Measurements from ENCODE around the gene NLRC3. TPM values are rescaled to one million over a fixed set of nuclear protein-coding genes. Genes with fewer than 3 reads are reported as not detected.

Gene NLRC3
- total RNA-seq, 1 donor from 2014 or later: 0.23 TPM

DNA sequence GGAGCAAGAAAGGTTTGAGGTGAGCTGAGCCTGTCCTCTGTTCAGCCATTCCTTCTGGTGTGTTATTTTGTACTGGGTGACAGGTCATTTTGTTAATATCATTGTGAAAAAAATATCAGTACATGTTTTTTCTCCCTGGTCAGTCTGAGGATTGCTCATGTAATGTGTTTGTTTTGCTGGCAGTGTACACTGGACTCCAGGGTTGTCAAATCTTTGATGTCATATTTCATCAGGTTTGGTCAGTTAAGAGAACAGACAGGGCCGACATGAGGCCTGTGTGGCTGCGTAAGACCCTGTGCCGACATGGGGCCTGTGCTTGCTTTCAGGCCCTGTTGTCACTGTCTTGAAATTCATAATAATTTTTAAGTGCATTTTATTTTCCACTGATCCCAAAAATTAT lies 53.9 kb downstream of the NLRC3 start:
- peaks cover 28% of the 10 kb centered on the region for H3K36me3 Mint-ChIP-seq (ENCODE audit: low read depth, unreplicated experiment)
- no peaks in the 10 kb centered on the region for H3K9me3 ChIP-seq (ENCODE audit: insufficient read depth, low read depth, low read length)
- TF ChIP-seq EZH2 (IDR thresholded peaks at IDR 0.05; ENCODE audit: insufficient read depth, low read length) (no peak), CTCF (IDR thresholded peaks at IDR 0.05; ENCODE audit: insufficient read depth, low read depth, low read length) (no peak)
- no peak overlapping the region for H2AFZ ChIP-seq (ENCODE audit: low read depth, low read length)
- H3K36me3 ChIP-seq (ENCODE audit: insufficient read depth, low read length): peaks cover 11% of the 10 kb centered on the region
- H3K9me3 Mint-ChIP-seq (ENCODE audit: unreplicated experiment): peaks cover 2% of the 10 kb centered on the region
- H3K27ac ChIP-seq (ENCODE audit: low read depth, low read length): no peak overlapping the region
- no peaks in the 10 kb centered on the region for H3K79me2 ChIP-seq (ENCODE audit: insufficient read depth, low read length)
- H3K4me3 ChIP-seq (ENCODE audit: insufficient read depth, low read depth, low read length): no peak overlapping the region
- H3K4me3 Mint-ChIP-seq (ENCODE audit: unreplicated experiment): no peak overlapping the region
- no peaks in the 10 kb centered on the region for H3K27me3 Mint-ChIP-seq (ENCODE audit: low read depth, unreplicated experiment)
- no peaks in the 10 kb centered on the region for H4K20me1 ChIP-seq (ENCODE audit: insufficient read depth, low read length)
- H3K9ac ChIP-seq (ENCODE audit: low read length): no peak overlapping the region
- no peak for FAIRE-seq
- no peak overlapping the region for H3K27ac Mint-ChIP-seq (ENCODE audit: unreplicated experiment)
- no peak overlapping the region for H3K4me2 ChIP-seq (ENCODE audit: low read length)
- H3K27me3 ChIP-seq (ENCODE audit: insufficient read depth, low read length): no peaks in the 10 kb centered on the region
- peaks cover 5% of the 10 kb centered on the region for H3K4me1 Mint-ChIP-seq (ENCODE audit: low read depth, unreplicated experiment)
- no peak for DNase-seq (ENCODE audit: low read depth)
- no peaks in the 10 kb centered on the region for H3K4me1 ChIP-seq (ENCODE audit: insufficient read depth, low read length)

DNA sequence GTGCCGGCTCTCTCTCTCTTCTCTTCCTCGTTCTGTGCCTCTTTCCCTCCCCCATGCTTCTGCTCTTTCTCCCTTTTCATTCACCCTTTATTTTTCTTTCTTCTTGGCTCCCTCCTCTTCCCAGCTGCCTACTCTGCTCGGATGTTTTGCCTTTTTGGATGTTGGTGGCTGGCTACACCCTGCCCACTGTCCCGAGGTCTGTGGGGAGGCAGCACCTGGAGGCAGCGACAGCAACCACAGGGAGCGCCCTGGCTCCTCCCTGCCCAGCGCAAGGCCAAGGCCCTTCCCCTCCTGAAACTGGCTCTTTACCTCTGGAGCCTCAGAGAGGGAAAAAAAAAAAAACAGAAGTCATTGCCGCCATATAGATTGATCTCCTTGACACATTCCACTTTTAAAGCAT lies 56.4 kb downstream of the NLRC3 start:
- H3K4me3 ChIP-seq (ENCODE audit: insufficient read depth, low read depth, low read length): no peak overlapping the region
- no peaks in the 10 kb centered on the region for H3K27me3 Mint-ChIP-seq (ENCODE audit: low read depth, unreplicated experiment)
- no peak overlapping the region for H3K4me2 ChIP-seq (ENCODE audit: low read length)
- peaks cover 17% of the 10 kb centered on the region for H3K36me3 ChIP-seq (ENCODE audit: insufficient read depth, low read length)
- H3K27me3 ChIP-seq (ENCODE audit: insufficient read depth, low read length): no peaks in the 10 kb centered on the region
- no peaks in the 10 kb centered on the region for H3K4me1 ChIP-seq (ENCODE audit: insufficient read depth, low read length)
- H3K4me3 Mint-ChIP-seq (ENCODE audit: unreplicated experiment): peak overlapping the region; percentile 7
- H3K27ac ChIP-seq (ENCODE audit: low read depth, low read length): no peak overlapping the region
- DNase-seq (ENCODE audit: low read depth): no peak
- H3K79me2 ChIP-seq (ENCODE audit: insufficient read depth, low read length): no peaks in the 10 kb centered on the region
- H3K27ac Mint-ChIP-seq (ENCODE audit: unreplicated experiment): peak overlapping the region; percentile 72
- FAIRE-seq: no peak
- H4K20me1 ChIP-seq (ENCODE audit: insufficient read depth, low read length): peaks cover 3% of the 10 kb centered on the region
- no peaks in the 10 kb centered on the region for H3K9me3 ChIP-seq (ENCODE audit: insufficient read depth, low read depth, low read length)
- peaks cover 5% of the 10 kb centered on the region for H3K4me1 Mint-ChIP-seq (ENCODE audit: low read depth, unreplicated experiment)
- H3K9ac ChIP-seq (ENCODE audit: low read length): no peak overlapping the region
- H2AFZ ChIP-seq (ENCODE audit: low read depth, low read length): no peak overlapping the region
- peaks cover 17% of the 10 kb centered on the region for H3K36me3 Mint-ChIP-seq (ENCODE audit: low read depth, unreplicated experiment)
- H3K9me3 Mint-ChIP-seq (ENCODE audit: unreplicated experiment): no peaks in the 10 kb centered on the region
- TF ChIP-seq CTCF (IDR thresholded peaks at IDR 0.05; ENCODE audit: insufficient read depth, low read depth, low read length): no peak
- no peak for TF ChIP-seq EZH2 (IDR thresholded peaks at IDR 0.05; ENCODE audit: insufficient read depth, low read length)

DNA sequence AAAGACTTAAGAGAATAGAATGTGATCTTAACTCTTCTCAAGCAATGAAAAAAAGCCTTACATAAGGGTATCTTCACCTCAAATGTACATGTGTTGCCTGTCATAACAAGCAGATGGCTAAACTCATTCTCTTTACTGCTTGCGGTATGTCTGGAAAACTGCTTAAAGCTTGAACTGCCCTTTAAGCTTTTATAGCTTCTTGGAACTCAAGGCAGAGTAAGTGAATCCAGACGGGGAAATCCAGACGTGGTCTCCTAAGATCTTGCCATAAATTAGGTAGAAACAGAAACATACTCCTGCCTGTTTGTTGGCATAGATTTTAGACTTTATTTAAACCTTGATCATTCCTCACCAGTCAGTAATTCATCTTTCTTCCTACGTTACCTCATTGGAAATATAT lies 56.8 kb downstream of the NLRC3 start:
- H3K9me3 Mint-ChIP-seq (ENCODE audit: unreplicated experiment): no peaks in the 10 kb centered on the region
- no peak overlapping the region for H3K27ac Mint-ChIP-seq (ENCODE audit: unreplicated experiment)
- Histone ChIP-seq H3K79me2 (ENCODE audit: insufficient read depth, low read length) (no peaks in the 10 kb centered on the region), H3K27me3 (ENCODE audit: insufficient read depth, low read length) (no peaks in the 10 kb centered on the region), H3K4me3 (ENCODE audit: insufficient read depth, low read depth, low read length) (no peak overlapping the region), H4K20me1 (ENCODE audit: insufficient read depth, low read length) (peaks cover 3% of the 10 kb centered on the region), H3K4me1 (ENCODE audit: insufficient read depth, low read length) (no peaks in the 10 kb centered on the region), H3K9me3 (ENCODE audit: insufficient read depth, low read depth, low read length) (no peaks in the 10 kb centered on the region), H3K27ac (ENCODE audit: low read depth, low read length) (no peak overlapping the region), H3K4me2 (ENCODE audit: low read length) (no peak overlapping the region), H2AFZ (ENCODE audit: low read depth, low read length) (no peak overlapping the region), H3K9ac (ENCODE audit: low read length) (no peak overlapping the region), H3K36me3 (ENCODE audit: insufficient read depth, low read length) (peaks cover 18% of the 10 kb centered on the region)
- H3K4me1 Mint-ChIP-seq (ENCODE audit: low read depth, unreplicated experiment): peaks cover 5% of the 10 kb centered on the region
- H3K27me3 Mint-ChIP-seq (ENCODE audit: low read depth, unreplicated experiment): no peaks in the 10 kb centered on the region
- H3K36me3 Mint-ChIP-seq (ENCODE audit: low read depth, unreplicated experiment): peaks cover 16% of the 10 kb centered on the region
- TF ChIP-seq CTCF (IDR thresholded peaks at IDR 0.05; ENCODE audit: insufficient read depth, low read depth, low read length): no peak
- TF ChIP-seq EZH2 (IDR thresholded peaks at IDR 0.05; ENCODE audit: insufficient read depth, low read length): no peak
- H3K4me3 Mint-ChIP-seq (ENCODE audit: unreplicated experiment): no peak overlapping the region
- no peak for FAIRE-seq
- DNase-seq (ENCODE audit: low read depth): peak; percentile 13
